Muscle of leg (tissue), 16 donors: Measurements from ENCODE around the gene SPEM1. TPM values are rescaled to one million over a fixed set of nuclear protein-coding genes. Genes with fewer than 3 reads are reported as not detected.

Experiments
- DNase-seq: peaks from one replicate; pipeline ENCODE4 v3.0.0; 2013
- H3K27ac ChIP-seq: one replicate; pipeline ENCODE4 v1.5.1; 2013; ENCODE audit warnings: mild to moderate bottlenecking, low read length, control low read depth
- H3K27me3 ChIP-seq: one replicate; pipeline ENCODE4 v1.6.1; 2013; ENCODE audit warnings: low read length; ENCODE audit not compliant: control insufficient read depth, insufficient read depth
- H3K36me3 ChIP-seq: one replicate; pipeline ENCODE4 v1.6.1; 2013; ENCODE audit warnings: low read length; ENCODE audit not compliant: control insufficient read depth, insufficient read depth
- H3K4me1 ChIP-seq: one replicate; pipeline ENCODE4 v1.6.1; 2013; ENCODE audit warnings: low read length; ENCODE audit not compliant: control insufficient read depth, insufficient read depth
- H3K4me3 ChIP-seq: one replicate; pipeline ENCODE4 v1.5.1; 2013; ENCODE audit warnings: low read length, control low read depth
- H3K9me3 ChIP-seq: replicated peaks from 2 replicates; pipeline ENCODE4 v1.6.1; 2013; ENCODE audit warnings: low read depth, low read length; ENCODE audit not compliant: control insufficient read depth
- WGBS: methylation state at CpG from one replicate; pipeline ENCODE4 v1.1.5; 2013; ENCODE audit warnings: missing lambda C conversion rate; ENCODE audit not compliant: insufficient coverage; 5-methylcytosine and 5-hydroxymethylcytosine counted together
- long read RNA-seq, 11 donors: transcript quantifications; one replicate each; lab custom pipeline, GENCODE V29; 2026
- polyA plus RNA-seq, 8 donors: library from polyadenylated mRNA; unstranded; fragments of 120-200 nt; gene quantifications; one replicate each; pipeline versions ENCODE4 v1.2.1 to v1.2.3, GENCODE V29; 2013; ENCODE audit warnings: inconsistent platforms in 1 of 8, low replicate concordance in 1 of 8; ENCODE audit not compliant: insufficient read length in 8 of 8, insufficient read depth in 1 of 8
- total RNA-seq: library from RNA; stranded (reverse); fragments of 120-200 nt; gene quantifications from one replicate; pipeline ENCODE4 v1.2.4, GENCODE V29; 2013

Gene SPEM1, protein sequence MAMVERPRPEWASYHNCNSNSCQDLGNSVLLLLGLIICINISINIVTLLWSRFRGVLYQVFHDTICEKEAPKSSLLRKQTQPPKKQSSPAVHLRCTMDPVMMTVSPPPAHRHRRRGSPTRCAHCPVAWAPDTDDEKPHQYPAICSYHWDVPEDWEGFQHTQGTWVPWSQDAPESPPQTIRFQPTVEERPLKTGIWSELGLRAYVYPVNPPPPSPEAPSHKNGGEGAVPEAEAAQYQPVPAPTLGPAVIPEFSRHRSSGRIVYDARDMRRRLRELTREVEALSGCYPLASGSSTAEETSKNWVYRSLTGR
- total RNA-seq (not detected), polyA plus RNA-seq (not detected)
- long read RNA-seq, donor 1, result 0 reads
- long read RNA-seq, donor 2, result 0 reads
- long read RNA-seq, donor 3, result 0 reads
- long read RNA-seq, donor 4, result 0 reads
- long read RNA-seq, donor 5, result 0 reads
- long read RNA-seq, donor 6, result 0 reads
- long read RNA-seq, donor 7, result 0 reads
- long read RNA-seq, donor 8, result 0 reads
- long read RNA-seq, donor 9, result 0 reads
- long read RNA-seq, donor 10, result 0 reads
- long read RNA-seq, donor 11, result 0 reads

DNA sequence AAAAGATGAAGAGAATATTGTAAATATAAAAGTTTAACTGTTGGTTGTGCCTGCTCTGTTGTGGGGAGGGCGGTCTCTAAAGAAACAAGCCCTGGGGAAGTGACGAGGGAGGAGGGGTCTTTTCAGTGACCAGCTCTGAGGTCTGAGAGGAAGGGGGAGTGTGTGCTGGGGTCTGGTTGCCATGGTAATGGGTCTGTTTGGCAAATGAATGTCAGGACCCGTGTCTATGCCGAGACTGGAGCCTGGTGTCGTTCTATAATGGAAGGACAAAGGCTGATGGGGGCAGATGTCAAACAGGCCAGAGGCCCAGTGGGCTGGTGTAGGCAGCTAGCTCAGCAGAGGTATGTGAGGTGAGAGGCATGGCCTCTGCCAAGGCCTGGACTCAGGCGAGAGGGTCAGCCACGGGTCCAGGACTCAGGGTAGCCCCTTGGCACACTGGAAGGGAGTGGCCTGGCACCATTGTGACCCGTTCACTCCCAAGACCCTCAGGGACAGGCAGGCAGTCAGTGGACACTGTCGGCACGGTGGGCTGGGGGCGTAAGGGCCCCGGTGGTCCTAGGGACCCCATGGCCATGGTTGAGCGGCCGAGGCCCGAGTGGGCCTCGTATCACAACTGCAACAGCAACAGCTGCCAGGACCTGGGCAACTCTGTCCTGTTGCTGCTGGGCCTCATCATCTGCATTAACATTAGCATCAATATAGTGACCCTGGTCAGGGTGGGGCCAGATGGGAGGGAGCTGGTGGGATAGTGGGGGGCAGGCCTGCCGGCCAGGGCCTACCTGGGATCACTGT lies at the start of gene SPEM1:
Gene SPEM1 (plus strand): TSS at position 506 of the 792 bp plus-strand sequence. CDS start 61 bp downstream, at position 567.
- no peak for DNase-seq

DNA sequence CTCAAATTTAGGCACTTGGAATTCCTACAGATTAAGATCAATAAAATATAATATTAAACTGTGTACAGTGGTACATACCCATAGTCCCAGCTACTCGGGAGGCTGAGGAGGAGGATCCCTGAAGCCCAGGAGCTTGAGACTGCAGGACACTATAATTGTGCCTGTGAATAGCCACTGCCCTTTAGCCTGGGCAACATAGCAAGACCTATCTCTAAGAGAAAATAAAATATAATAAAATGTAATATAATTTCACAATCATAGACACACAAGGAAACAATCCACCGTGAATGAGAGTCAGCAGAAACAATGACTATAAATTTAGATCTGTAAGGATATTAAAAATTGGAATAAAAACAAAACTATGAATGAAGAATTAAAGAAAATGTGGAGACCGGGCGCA lies 49.3 kb upstream of the SPEM1 start:
- Histone ChIP-seq H3K4me3 (no peak overlapping the region), H3K9me3 (no peaks in the 10 kb centered on the region), H3K27me3 (peaks cover 11% of the 10 kb centered on the region), H3K36me3 (no peaks in the 10 kb centered on the region), H3K27ac (no peak overlapping the region), H3K4me1 (no peaks in the 10 kb centered on the region)
- WGBS, result no CpG with 5 or more reads among the region's 4 CpGs
- no peak for DNase-seq

More for the DNA sequence above, at the start of gene SPEM1:
- no peaks in the 10 kb centered on the region for H3K9me3 ChIP-seq
- H3K27me3 ChIP-seq, result no peaks in the 10 kb centered on the region
- no peaks in the 10 kb centered on the region for H3K4me1 ChIP-seq
- H3K27ac ChIP-seq, result no peak within 1 kb of the TSS
- H3K36me3 ChIP-seq, result peaks cover 12% of the 10 kb centered on the region
- WGBS, result 66% methylated on average over 15 of the region's 17 CpGs
- no peak within 1 kb of the TSS for H3K4me3 ChIP-seq

DNA sequence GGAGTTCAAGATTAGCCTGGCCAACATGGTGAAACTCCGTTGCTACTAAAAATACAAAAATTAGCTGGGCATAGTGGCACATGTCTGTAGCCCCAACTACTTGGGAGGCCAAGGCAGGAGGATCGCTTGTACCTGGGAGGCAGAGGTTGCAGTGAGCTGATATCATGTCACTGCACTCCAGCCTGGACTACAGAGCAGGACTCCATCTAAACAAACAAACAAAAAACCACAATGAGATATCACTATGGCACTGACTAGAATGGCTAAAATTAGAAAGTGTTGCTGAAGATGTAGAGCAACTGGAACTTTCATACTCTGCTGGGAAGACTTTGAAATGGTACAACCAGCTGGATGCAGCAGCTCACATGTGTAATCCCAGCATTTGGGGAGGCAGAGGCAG lies 45.8 kb upstream of the SPEM1 start:
- Histone ChIP-seq H3K27me3 (peaks cover 9% of the 10 kb centered on the region), H3K9me3 (no peaks in the 10 kb centered on the region), H3K4me3 (no peak overlapping the region), H3K36me3 (no peaks in the 10 kb centered on the region), H3K27ac (no peak overlapping the region), H3K4me1 (no peaks in the 10 kb centered on the region)
- DNase-seq, result no peak
- 100% methylated on average over 1 of the region's 2 CpGs for WGBS

DNA sequence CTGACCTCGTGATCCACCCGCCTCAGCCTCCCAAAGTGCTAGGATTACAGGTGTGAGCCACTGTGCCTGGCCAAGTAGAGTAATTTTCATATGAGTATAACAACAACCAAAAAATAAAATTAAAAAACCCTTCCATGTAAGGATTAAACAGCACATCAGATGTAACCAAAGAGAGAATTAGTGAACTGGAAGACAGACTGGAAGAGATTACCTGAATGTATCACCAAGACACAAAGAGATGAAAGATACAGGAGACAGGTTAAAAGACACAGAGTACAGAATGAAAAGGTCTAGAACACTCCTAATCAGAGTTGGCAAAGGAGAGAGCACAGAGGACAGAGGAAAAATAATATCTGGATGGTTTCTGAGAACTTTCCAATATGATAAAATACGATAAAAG lies 41.0 kb upstream of the SPEM1 start:
- no peaks in the 10 kb centered on the region for H3K9me3 ChIP-seq
- H3K4me3 ChIP-seq, result no peak overlapping the region
- DNase-seq, result no peak
- no CpG with 5 or more reads among the region's 3 CpGs for whole genome bisulfite sequencing
- no peak overlapping the region for H3K27ac ChIP-seq
- H3K36me3 ChIP-seq, result no peaks in the 10 kb centered on the region
- H3K4me1 ChIP-seq, result peaks cover 25% of the 10 kb centered on the region
- peaks cover 49% of the 10 kb centered on the region for H3K27me3 ChIP-seq

DNA sequence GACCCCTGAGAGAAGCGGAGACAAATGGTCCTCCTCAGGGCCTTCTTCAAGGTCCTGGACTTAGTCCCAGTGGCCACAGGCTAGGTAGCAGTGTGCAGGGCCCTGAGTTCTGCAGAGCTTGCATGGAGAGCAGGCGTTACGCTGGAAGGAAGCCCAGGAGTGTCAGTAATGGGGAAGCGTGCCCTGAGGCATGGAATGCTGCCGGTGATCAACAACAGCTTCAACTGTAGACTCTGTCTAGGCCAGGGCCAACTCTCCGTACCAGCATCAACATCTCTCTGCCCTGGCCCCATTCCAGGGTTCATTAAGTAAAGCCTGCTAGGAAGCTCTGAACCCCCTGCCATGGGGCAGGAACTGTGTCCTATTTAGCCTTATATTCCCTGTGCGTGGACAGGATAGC lies 39.8 kb upstream of the SPEM1 start:
- Histone ChIP-seq H3K4me1 (peaks cover 29% of the 10 kb centered on the region), H3K9me3 (no peaks in the 10 kb centered on the region), H3K36me3 (no peaks in the 10 kb centered on the region), H3K27ac (no peak overlapping the region), H3K4me3 (no peak overlapping the region), H3K27me3 (peaks cover 57% of the 10 kb centered on the region)
- 25% methylated on average over 5 of the region's 7 CpGs for WGBS
- peak; percentile 68 for DNase-seq

DNA sequence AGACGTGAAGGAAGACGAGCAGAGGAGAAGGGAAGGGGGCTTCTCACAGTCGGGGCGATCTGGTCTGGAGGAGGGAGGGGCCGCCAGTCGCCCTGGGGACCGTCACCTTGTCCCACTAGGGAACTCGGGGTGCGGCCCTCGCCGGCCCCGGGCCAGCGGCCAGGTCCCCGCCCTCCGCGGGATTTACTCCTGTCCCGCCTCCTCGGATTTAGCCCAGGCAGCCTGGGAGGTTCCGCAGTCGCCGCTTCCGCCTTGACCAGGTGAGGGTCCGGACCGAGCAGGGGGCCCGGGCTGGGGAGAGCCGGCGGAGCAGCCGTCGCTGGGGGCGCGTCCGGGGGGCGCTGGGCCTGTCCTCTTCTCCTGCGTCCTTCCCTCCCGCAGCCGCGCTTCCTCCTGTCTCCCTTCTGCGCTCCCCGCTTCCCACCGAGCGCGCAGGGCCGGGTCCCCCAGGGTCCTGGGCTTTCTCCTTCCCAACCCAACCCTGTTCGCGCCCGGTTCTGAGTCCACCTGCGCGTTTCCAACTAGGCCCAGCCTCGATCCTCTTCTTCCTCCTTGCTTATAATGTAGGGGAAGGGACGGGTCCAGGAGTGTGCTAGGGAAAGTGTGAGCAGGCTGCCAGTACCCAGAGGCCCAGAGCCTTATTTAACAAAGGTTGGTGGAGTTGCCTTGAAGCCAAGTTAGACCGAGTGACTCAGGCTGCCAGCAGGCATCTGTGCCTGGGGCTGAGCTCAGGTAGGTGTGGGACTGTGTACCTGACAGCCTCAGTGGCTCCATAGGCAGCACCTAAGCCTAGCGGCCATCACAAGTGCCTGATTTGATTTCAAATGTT lies 39.1 kb upstream of the SPEM1 start, which contains the start of gene TNK1:
Gene TNK1 (plus strand): TSS at position 235 of the 829 bp plus-strand sequence. CDS start 1,838 bp downstream, outside the sequence.
- no peak within 1 kb of the TSS for H3K4me3 ChIP-seq
- H3K4me1 ChIP-seq, result peaks cover 29% of the 10 kb centered on the region
- peaks cover 57% of the 10 kb centered on the region for H3K27me3 ChIP-seq
- WGBS, result under 1% methylated on average over 46 of the region's 52 CpGs
- no peak for DNase-seq
- H3K27ac ChIP-seq, result no peak within 1 kb of the TSS
- no peaks in the 10 kb centered on the region for H3K36me3 ChIP-seq
- no peaks in the 10 kb centered on the region for H3K9me3 ChIP-seq

DNA sequence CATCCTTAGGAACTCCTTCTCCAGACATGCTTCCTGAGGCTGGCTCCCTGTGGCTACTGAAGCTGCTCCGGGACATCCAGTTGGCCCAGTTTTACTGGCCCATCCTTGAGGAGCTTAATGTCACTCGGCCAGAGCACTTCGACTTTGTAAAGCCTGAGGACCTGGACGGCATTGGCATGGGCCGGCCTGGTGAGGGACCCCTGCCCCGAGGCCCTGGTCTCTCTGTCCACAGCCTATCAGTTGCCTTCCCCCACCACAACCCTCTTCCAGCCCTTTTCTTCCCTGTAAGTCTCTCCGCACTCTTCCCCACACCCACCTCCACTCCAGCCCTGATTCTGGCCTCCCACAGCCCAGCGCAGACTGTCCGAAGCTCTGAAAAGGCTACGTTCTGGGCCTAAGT lies 37.2 kb upstream of the SPEM1 start:
- H3K27ac ChIP-seq, result no peak overlapping the region
- H3K36me3 ChIP-seq, result peaks cover 10% of the 10 kb centered on the region
- no peak overlapping the region for H3K4me3 ChIP-seq
- H3K9me3 ChIP-seq, result no peaks in the 10 kb centered on the region
- WGBS, result 71% methylated on average over 10 of the region's 10 CpGs
- H3K4me1 ChIP-seq, result peaks cover 29% of the 10 kb centered on the region
- DNase-seq, result no peak
- peaks cover 57% of the 10 kb centered on the region for H3K27me3 ChIP-seq

DNA sequence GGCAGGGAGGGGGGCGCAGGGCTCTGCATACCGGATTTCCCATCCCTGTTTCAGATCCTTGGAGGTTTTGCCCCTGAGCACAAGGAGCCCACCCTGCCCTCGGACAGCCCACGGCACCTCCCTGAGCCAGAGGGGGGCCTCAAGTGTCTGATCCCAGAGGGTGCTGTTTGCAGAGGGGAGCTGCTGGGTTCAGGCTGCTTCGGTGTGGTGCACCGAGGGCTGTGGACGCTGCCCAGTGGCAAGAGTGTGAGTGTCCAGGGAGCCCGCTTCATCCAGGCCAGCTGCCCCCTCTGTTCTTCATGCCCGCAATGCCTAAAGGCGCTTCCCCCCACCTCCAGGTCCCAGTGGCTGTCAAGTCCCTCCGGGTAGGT lies 36.8 kb upstream of the SPEM1 start:
- no peak overlapping the region for H3K4me3 ChIP-seq
- H3K4me1 ChIP-seq, result peaks cover 29% of the 10 kb centered on the region
- no peak overlapping the region for H3K27ac ChIP-seq
- no peak for DNase-seq
- peaks cover 57% of the 10 kb centered on the region for H3K27me3 ChIP-seq
- no peaks in the 10 kb centered on the region for H3K9me3 ChIP-seq
- peaks cover 14% of the 10 kb centered on the region for H3K36me3 ChIP-seq
- 63% methylated on average over 9 of the region's 11 CpGs for WGBS

DNA sequence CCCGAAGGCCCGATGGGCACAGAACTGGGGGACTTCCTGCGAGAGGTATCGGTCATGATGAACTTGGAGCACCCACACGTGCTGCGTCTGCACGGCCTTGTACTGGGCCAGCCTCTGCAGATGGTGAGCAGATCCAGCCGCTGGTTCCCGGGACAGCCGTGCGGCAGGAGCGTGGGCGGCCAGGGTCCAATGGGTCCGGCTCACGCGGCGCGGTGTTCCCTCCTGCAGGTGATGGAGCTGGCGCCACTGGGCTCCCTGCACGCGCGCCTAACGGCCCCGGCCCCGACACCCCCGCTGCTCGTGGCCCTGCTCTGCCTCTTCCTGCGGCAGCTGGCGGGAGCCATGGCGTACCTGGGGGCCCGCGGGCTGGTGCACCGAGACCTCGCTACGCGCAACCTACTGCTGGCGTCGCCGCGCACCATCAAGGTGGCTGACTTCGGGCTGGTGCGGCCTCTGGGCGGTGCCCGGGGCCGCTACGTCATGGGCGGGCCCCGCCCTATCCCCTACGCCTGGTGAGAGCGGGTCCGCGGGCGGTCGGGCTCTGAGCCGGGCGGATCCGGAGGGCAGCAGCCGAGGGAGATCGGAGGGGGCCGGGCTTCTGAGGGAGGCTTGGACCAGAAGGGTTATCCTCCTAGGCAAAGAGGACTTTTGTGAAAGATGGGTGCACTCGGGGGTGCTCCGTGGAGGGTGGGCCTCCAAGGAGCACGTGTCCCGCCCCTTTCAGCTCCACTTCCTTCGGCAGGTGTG lies 36.2 kb upstream of the SPEM1 start:
- Histone ChIP-seq H3K4me1 (peaks cover 29% of the 10 kb centered on the region), H3K27ac (no peak overlapping the region), H3K27me3 (peaks cover 53% of the 10 kb centered on the region), H3K9me3 (no peaks in the 10 kb centered on the region), H3K36me3 (peaks cover 20% of the 10 kb centered on the region), H3K4me3 (peak overlapping the region; percentile 42)
- WGBS, result 3% methylated on average over 61 of the region's 65 CpGs
- DNase-seq, result peak; percentile 53
